ENCODE data around the gene EIF5AL1.
A peak's percentile ranks its signal among the peaks of the same experiment; 100 is the strongest.

The EIF5AL1 gene

GRCh38 chr10:79483948-79484347 lies 28.4 kb upstream of the EIF5AL1 start:
- Histone ChIP-seq H3K27ac (ENCODE audit: low read depth, low read length, poor library complexity, severe bottlenecking) (no peak overlapping the region), H3F3A (ENCODE audit: insufficient read depth, low read length) (no peaks in the 10 kb centered on the region), H3K36me3 (ENCODE audit: insufficient read depth, low read length) (no peaks in the 10 kb centered on the region), H3K4me3 (ENCODE audit: low read depth, low read length, poor library complexity, severe bottlenecking) (no peak overlapping the region), H3K4me2 (ENCODE audit: low read length) (no peak overlapping the region), H3K79me2 (ENCODE audit: insufficient read depth, low read length) (no peaks in the 10 kb centered on the region), H3K9ac (ENCODE audit: low read length) (no peak overlapping the region), H4K20me1 (ENCODE audit: insufficient read depth, low read length) (no peaks in the 10 kb centered on the region), H3K9me3 (ENCODE audit: low read length) (no peaks in the 10 kb centered on the region), H3K9me2 (ENCODE audit: low read depth, low read length) (no peaks in the 10 kb centered on the region), H3K27me3 (ENCODE audit: insufficient read depth, low read length) (0 out of 2 replicates have a peak, but pooled peaks cover 4% of the 10 kb centered on the region), H2AFZ (ENCODE audit: low read length) (no peak overlapping the region), H3K4me1 (ENCODE audit: insufficient read depth, low read length, severe bottlenecking) (no peaks in the 10 kb centered on the region)
- no peak for TF ChIP-seq EZH2 (IDR thresholded peaks at IDR 0.05; ENCODE audit: borderline replicate concordance, low read length)
- TF ChIP-seq, protein P1, sequence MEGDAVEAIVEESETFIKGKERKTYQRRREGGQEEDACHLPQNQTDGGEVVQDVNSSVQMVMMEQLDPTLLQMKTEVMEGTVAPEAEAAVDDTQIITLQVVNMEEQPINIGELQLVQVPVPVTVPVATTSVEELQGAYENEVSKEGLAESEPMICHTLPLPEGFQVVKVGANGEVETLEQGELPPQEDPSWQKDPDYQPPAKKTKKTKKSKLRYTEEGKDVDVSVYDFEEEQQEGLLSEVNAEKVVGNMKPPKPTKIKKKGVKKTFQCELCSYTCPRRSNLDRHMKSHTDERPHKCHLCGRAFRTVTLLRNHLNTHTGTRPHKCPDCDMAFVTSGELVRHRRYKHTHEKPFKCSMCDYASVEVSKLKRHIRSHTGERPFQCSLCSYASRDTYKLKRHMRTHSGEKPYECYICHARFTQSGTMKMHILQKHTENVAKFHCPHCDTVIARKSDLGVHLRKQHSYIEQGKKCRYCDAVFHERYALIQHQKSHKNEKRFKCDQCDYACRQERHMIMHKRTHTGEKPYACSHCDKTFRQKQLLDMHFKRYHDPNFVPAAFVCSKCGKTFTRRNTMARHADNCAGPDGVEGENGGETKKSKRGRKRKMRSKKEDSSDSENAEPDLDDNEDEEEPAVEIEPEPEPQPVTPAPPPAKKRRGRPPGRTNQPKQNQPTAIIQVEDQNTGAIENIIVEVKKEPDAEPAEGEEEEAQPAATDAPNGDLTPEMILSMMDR (IDR thresholded peaks at IDR 0.05; ENCODE audit: low read length), result no peak

- Histone ChIP-seq H3K9ac (ENCODE audit: low read length) (no peak overlapping the region), H3K4me3 (ENCODE audit: low read depth, low read length, poor library complexity, severe bottlenecking) (no peak overlapping the region), H3K9me2 (ENCODE audit: low read depth, low read length) (no peaks in the 10 kb centered on the region), H3K4me1 (ENCODE audit: insufficient read depth, low read length, severe bottlenecking) (no peaks in the 10 kb centered on the region), H3F3A (ENCODE audit: insufficient read depth, low read length) (no peaks in the 10 kb centered on the region), H3K36me3 (ENCODE audit: insufficient read depth, low read length) (no peaks in the 10 kb centered on the region), H3K27ac (ENCODE audit: low read depth, low read length, poor library complexity, severe bottlenecking) (no peak overlapping the region), H3K79me2 (ENCODE audit: insufficient read depth, low read length) (no peaks in the 10 kb centered on the region), H4K20me1 (ENCODE audit: insufficient read depth, low read length) (no peaks in the 10 kb centered on the region), H3K4me2 (ENCODE audit: low read length) (no peak overlapping the region), H3K9me3 (ENCODE audit: low read length) (no peaks in the 10 kb centered on the region), H3K27me3 (ENCODE audit: insufficient read depth, low read length) (0 out of 2 replicates have a peak, but pooled peaks cover 4% of the 10 kb centered on the region), H2AFZ (ENCODE audit: low read length) (no peak overlapping the region)
- no peak for TF ChIP-seq EZH2 (IDR thresholded peaks at IDR 0.05; ENCODE audit: borderline replicate concordance, low read length)
- TF ChIP-seq, protein P1 (IDR thresholded peaks at IDR 0.05; ENCODE audit: low read length), result no peak
Observed at GRCh38 chr10:79484476-79484875, 27.9 kb upstream of the EIF5AL1 start.

- Histone ChIP-seq H3K9ac (ENCODE audit: low read length) (no peak overlapping the region), H2AFZ (ENCODE audit: low read length) (no peak overlapping the region)
Observed at GRCh38 chr10:79487296-79488194, 24.8 kb upstream of the EIF5AL1 start.

More at GRCh38 chr10:79487296-79488194, 24.8 kb upstream of the EIF5AL1 start:
- H3K27me3 ChIP-seq (ENCODE audit: insufficient read depth, low read length), result 0 out of 2 replicates have a peak, but pooled peaks cover 4% of the 10 kb centered on the region
- H3K4me2 ChIP-seq (ENCODE audit: low read length), result no peak overlapping the region
- no peaks in the 10 kb centered on the region for H4K20me1 ChIP-seq (ENCODE audit: insufficient read depth, low read length)
- no peaks in the 10 kb centered on the region for H3K9me3 ChIP-seq (ENCODE audit: low read length)
- no peaks in the 10 kb centered on the region for H3K79me2 ChIP-seq (ENCODE audit: insufficient read depth, low read length)
- no peaks in the 10 kb centered on the region for H3F3A ChIP-seq (ENCODE audit: insufficient read depth, low read length)
- no peaks in the 10 kb centered on the region for H3K9me2 ChIP-seq (ENCODE audit: low read depth, low read length)
- H3K36me3 ChIP-seq (ENCODE audit: insufficient read depth, low read length), result no peaks in the 10 kb centered on the region
- TF ChIP-seq EZH2 (IDR thresholded peaks at IDR 0.05; ENCODE audit: borderline replicate concordance, low read length), result no peak
- TF ChIP-seq, protein P1 (IDR thresholded peaks at IDR 0.05; ENCODE audit: low read length), result peak; percentile 64
- H3K27ac ChIP-seq (ENCODE audit: low read depth, low read length, poor library complexity, severe bottlenecking), result no peak overlapping the region
- H3K4me1 ChIP-seq (ENCODE audit: insufficient read depth, low read length, severe bottlenecking), result no peaks in the 10 kb centered on the region
- H3K4me3 ChIP-seq (ENCODE audit: low read depth, low read length, poor library complexity, severe bottlenecking), result no peak overlapping the region

All from OCI-LY1 (cell line).